ENCODE data around the gene FARP2.

DNA sequence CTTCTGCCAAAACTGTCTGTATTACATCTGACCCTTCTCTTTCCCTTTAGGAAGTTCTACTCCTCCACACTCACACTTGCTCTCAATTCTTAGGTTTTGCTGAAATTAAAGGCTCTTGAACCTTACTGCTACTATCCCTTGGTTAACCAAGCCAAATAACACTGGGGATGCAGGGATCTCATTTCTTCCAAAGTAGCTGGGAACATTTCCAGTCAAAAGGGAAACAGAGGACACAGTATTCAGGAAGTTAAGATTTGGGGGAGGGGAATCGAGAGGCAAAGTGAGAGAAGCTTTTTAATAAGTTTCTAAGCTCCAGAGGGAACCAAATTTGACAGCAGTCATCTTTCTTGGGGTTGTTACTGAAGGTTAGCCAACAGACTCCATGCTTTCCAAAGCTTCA, 34.2 kb upstream of the FARP2 start:
- TF ChIP-seq, protein P1, sequence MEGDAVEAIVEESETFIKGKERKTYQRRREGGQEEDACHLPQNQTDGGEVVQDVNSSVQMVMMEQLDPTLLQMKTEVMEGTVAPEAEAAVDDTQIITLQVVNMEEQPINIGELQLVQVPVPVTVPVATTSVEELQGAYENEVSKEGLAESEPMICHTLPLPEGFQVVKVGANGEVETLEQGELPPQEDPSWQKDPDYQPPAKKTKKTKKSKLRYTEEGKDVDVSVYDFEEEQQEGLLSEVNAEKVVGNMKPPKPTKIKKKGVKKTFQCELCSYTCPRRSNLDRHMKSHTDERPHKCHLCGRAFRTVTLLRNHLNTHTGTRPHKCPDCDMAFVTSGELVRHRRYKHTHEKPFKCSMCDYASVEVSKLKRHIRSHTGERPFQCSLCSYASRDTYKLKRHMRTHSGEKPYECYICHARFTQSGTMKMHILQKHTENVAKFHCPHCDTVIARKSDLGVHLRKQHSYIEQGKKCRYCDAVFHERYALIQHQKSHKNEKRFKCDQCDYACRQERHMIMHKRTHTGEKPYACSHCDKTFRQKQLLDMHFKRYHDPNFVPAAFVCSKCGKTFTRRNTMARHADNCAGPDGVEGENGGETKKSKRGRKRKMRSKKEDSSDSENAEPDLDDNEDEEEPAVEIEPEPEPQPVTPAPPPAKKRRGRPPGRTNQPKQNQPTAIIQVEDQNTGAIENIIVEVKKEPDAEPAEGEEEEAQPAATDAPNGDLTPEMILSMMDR (IDR thresholded peaks at IDR 0.05): no peak
- TF ChIP-seq POLR2A (IDR thresholded peaks at IDR 0.05): no peak

Measured in lower leg skin (tissue), 3 donors.